ENCODE data around the gene UNC93B1.
A peak's percentile ranks its signal among the peaks of the same experiment; 100 is the strongest.

UNC93B1 gene

GRCh38 chr11:68036141-68036716 lies 32.3 kb upstream of the UNC93B1 start:
- H3K36me3 ChIP-seq (ENCODE audit: insufficient read depth, low read length) = peaks cover 21% of the 10 kb centered on the region
- no peaks in the 10 kb centered on the region for H3K27me3 ChIP-seq (ENCODE audit: insufficient read depth, low read length)
- H3K9me3 ChIP-seq (ENCODE audit: low read length) = no peaks in the 10 kb centered on the region
- H3K4me3 ChIP-seq (ENCODE audit: low read length) = no peak overlapping the region
- H3K4me1 ChIP-seq (ENCODE audit: insufficient read depth, low read length) = peaks cover 15% of the 10 kb centered on the region
- no peak overlapping the region for H2AFZ ChIP-seq (ENCODE audit: low read depth, low read length)

GRCh38 chr11:68035266-68035876 lies 31.5 kb upstream of the UNC93B1 start:
- Histone ChIP-seq H2AFZ (ENCODE audit: low read depth, low read length) (no peak overlapping the region), H3K4me1 (ENCODE audit: insufficient read depth, low read length) (peaks cover 15% of the 10 kb centered on the region), H3K4me3 (ENCODE audit: low read length) (no peak overlapping the region), H3K27me3 (ENCODE audit: insufficient read depth, low read length) (no peaks in the 10 kb centered on the region), H3K9me3 (ENCODE audit: low read length) (no peaks in the 10 kb centered on the region), H3K36me3 (ENCODE audit: insufficient read depth, low read length) (peaks cover 21% of the 10 kb centered on the region)

- H2AFZ ChIP-seq (ENCODE audit: low read depth, low read length) = no peak overlapping the region
- H3K36me3 ChIP-seq (ENCODE audit: insufficient read depth, low read length) = peaks cover 21% of the 10 kb centered on the region
- H3K9me3 ChIP-seq (ENCODE audit: low read length) = no peaks in the 10 kb centered on the region
- no peak overlapping the region for H3K4me3 ChIP-seq (ENCODE audit: low read length)
- no peaks in the 10 kb centered on the region for H3K27me3 ChIP-seq (ENCODE audit: insufficient read depth, low read length)
- H3K4me1 ChIP-seq (ENCODE audit: insufficient read depth, low read length) = peaks cover 14% of the 10 kb centered on the region
Observed at GRCh38 chr11:68033708-68034045, 29.8 kb upstream of the UNC93B1 start.

GRCh38 chr11:68032997-68033707 lies 29.3 kb upstream of the UNC93B1 start:
- Histone ChIP-seq H3K27me3 (ENCODE audit: insufficient read depth, low read length) (no peaks in the 10 kb centered on the region), H3K9me3 (ENCODE audit: low read length) (no peaks in the 10 kb centered on the region), H3K4me1 (ENCODE audit: insufficient read depth, low read length) (peaks cover 14% of the 10 kb centered on the region), H3K36me3 (ENCODE audit: insufficient read depth, low read length) (peaks cover 21% of the 10 kb centered on the region), H3K4me3 (ENCODE audit: low read length) (no peak overlapping the region), H2AFZ (ENCODE audit: low read depth, low read length) (no peak overlapping the region)

- H3K4me3 ChIP-seq (ENCODE audit: low read length) = peak overlapping the region; percentile 90
Observed at GRCh38 chr11:68032003-68032402, 28.1 kb upstream of the UNC93B1 start.

GRCh38 chr11:68031144-68031464 lies 27.2 kb upstream of the UNC93B1 start:
- Histone ChIP-seq H2AFZ (ENCODE audit: low read depth, low read length) (no peak overlapping the region), H3K9me3 (ENCODE audit: low read length) (no peaks in the 10 kb centered on the region), H3K27me3 (ENCODE audit: insufficient read depth, low read length) (no peaks in the 10 kb centered on the region), H3K4me1 (ENCODE audit: insufficient read depth, low read length) (peaks cover 14% of the 10 kb centered on the region), H3K36me3 (ENCODE audit: insufficient read depth, low read length) (peaks cover 21% of the 10 kb centered on the region), H3K4me3 (ENCODE audit: low read length) (peak overlapping the region; percentile 90)

More at GRCh38 chr11:68032003-68032402, 28.1 kb upstream of the UNC93B1 start:
- H3K4me1 ChIP-seq (ENCODE audit: insufficient read depth, low read length) = peaks cover 14% of the 10 kb centered on the region
- H3K27me3 ChIP-seq (ENCODE audit: insufficient read depth, low read length) = no peaks in the 10 kb centered on the region
- H3K9me3 ChIP-seq (ENCODE audit: low read length) = no peaks in the 10 kb centered on the region
- no peak overlapping the region for H2AFZ ChIP-seq (ENCODE audit: low read depth, low read length)
- H3K36me3 ChIP-seq (ENCODE audit: insufficient read depth, low read length) = peaks cover 21% of the 10 kb centered on the region

GRCh38 chr11:68030318-68031143 lies 26.6 kb upstream of the UNC93B1 start, which contains the start of gene NDUFS8:
TSS of gene NDUFS8 (plus strand) at chr11:68030681. CDS start at chr11:68032152, 1,471 bp downstream.
- H3K4me3 ChIP-seq (ENCODE audit: low read length) = peak within 1 kb of the TSS; percentile 90
- H3K27me3 ChIP-seq (ENCODE audit: insufficient read depth, low read length) = no peaks in the 10 kb centered on the region
- peaks cover 5% of the 10 kb centered on the region for H3K9me3 ChIP-seq (ENCODE audit: low read length)
- peaks cover 20% of the 10 kb centered on the region for H3K36me3 ChIP-seq (ENCODE audit: insufficient read depth, low read length)
- no peak within 1 kb of the TSS for H2AFZ ChIP-seq (ENCODE audit: low read depth, low read length)
- peaks cover 14% of the 10 kb centered on the region for H3K4me1 ChIP-seq (ENCODE audit: insufficient read depth, low read length)

GRCh38 chr11:68028802-68029545 lies 25.1 kb upstream of the UNC93B1 start:
- Histone ChIP-seq H3K4me1 (ENCODE audit: insufficient read depth, low read length) (peaks cover 14% of the 10 kb centered on the region), H3K36me3 (ENCODE audit: insufficient read depth, low read length) (peaks cover 13% of the 10 kb centered on the region), H2AFZ (ENCODE audit: low read depth, low read length) (no peak overlapping the region), H3K4me3 (ENCODE audit: low read length) (peak overlapping the region; percentile 90), H3K9me3 (ENCODE audit: low read length) (peaks cover 10% of the 10 kb centered on the region), H3K27me3 (ENCODE audit: insufficient read depth, low read length) (no peaks in the 10 kb centered on the region)

GRCh38 chr11:68027667-68028066 lies 23.8 kb upstream of the UNC93B1 start:
- Histone ChIP-seq H3K9me3 (ENCODE audit: low read length) (peaks cover 10% of the 10 kb centered on the region), H3K36me3 (ENCODE audit: insufficient read depth, low read length) (peaks cover 1% of the 10 kb centered on the region), H3K4me1 (ENCODE audit: insufficient read depth, low read length) (peaks cover 14% of the 10 kb centered on the region), H3K4me3 (ENCODE audit: low read length) (no peak overlapping the region), H3K27me3 (ENCODE audit: insufficient read depth, low read length) (no peaks in the 10 kb centered on the region), H2AFZ (ENCODE audit: low read depth, low read length) (no peak overlapping the region)

- H3K4me1 ChIP-seq (ENCODE audit: insufficient read depth, low read length) = peaks cover 10% of the 10 kb centered on the region
- H3K27me3 ChIP-seq (ENCODE audit: insufficient read depth, low read length) = no peaks in the 10 kb centered on the region
- H3K9me3 ChIP-seq (ENCODE audit: low read length) = peaks cover 10% of the 10 kb centered on the region
- H3K4me3 ChIP-seq (ENCODE audit: low read length) = no peak overlapping the region
- no peaks in the 10 kb centered on the region for H3K36me3 ChIP-seq (ENCODE audit: insufficient read depth, low read length)
- no peak overlapping the region for H2AFZ ChIP-seq (ENCODE audit: low read depth, low read length)
Observed at GRCh38 chr11:68026391-68027105, 22.7 kb upstream of the UNC93B1 start.

- peaks cover 10% of the 10 kb centered on the region for H3K9me3 ChIP-seq (ENCODE audit: low read length)
- no peaks in the 10 kb centered on the region for H3K36me3 ChIP-seq (ENCODE audit: insufficient read depth, low read length)
- H3K4me3 ChIP-seq (ENCODE audit: low read length) = no peak overlapping the region
- no peak overlapping the region for H2AFZ ChIP-seq (ENCODE audit: low read depth, low read length)
- no peaks in the 10 kb centered on the region for H3K27me3 ChIP-seq (ENCODE audit: insufficient read depth, low read length)
- peaks cover 15% of the 10 kb centered on the region for H3K4me1 ChIP-seq (ENCODE audit: insufficient read depth, low read length)
Observed at GRCh38 chr11:68025047-68025446, 21.1 kb upstream of the UNC93B1 start.

GRCh38 chr11:68024508-68024907 lies 20.6 kb upstream of the UNC93B1 start:
- H3K9me3 ChIP-seq (ENCODE audit: low read length) = peaks cover 10% of the 10 kb centered on the region
- H3K36me3 ChIP-seq (ENCODE audit: insufficient read depth, low read length) = no peaks in the 10 kb centered on the region
- no peak overlapping the region for H3K4me3 ChIP-seq (ENCODE audit: low read length)
- H3K4me1 ChIP-seq (ENCODE audit: insufficient read depth, low read length) = peaks cover 11% of the 10 kb centered on the region
- H3K27me3 ChIP-seq (ENCODE audit: insufficient read depth, low read length) = no peaks in the 10 kb centered on the region
- no peak overlapping the region for H2AFZ ChIP-seq (ENCODE audit: low read depth, low read length)

All from neuron (in vitro differentiated cells).